SK-N-SH treated with all-trans-retinoic acid at 6 μM for 48 hours (cell line): ENCODE results near the gene TEX2.
"Not testable (repeated sequence)": the region's sequence is repeated elsewhere in the genome, so short reads cannot be mapped to it uniquely, and the experiment has no call there.

Experiments
- ATAC-seq: fragments of 200-7000 bp; cut with Tn5 transposase; 3 replicates; pipeline ENCODE4 v1.9.1; 2020; ENCODE audit warnings: mild to moderate bottlenecking, moderate library complexity
- BACH2 ChIP-seq: fragments of 250-450 bp; sonication (Bioruptor Pico); IDR thresholded peaks from 2 replicates; pipeline ENCODE4 v1.9.0; 2021; ENCODE audit warnings: mild to moderate bottlenecking, borderline replicate concordance
- CREB5 ChIP-seq: fragments of 250-450 bp; sonication (Bioruptor Pico); IDR thresholded peaks from 2 replicates; pipeline ENCODE4 v1.5.1; 2020; ENCODE audit warnings: low read depth, mild to moderate bottlenecking, moderate library complexity
- CSDC2 ChIP-seq: fragments of 250-450 bp; sonication (Bioruptor Pico); IDR thresholded peaks from 2 replicates; pipeline ENCODE4 v1.5.0; 2020; ENCODE audit warnings: mild to moderate bottlenecking, moderate library complexity
- CSRNP3 ChIP-seq: fragments of 250-450 bp; sonication (Bioruptor Pico); IDR thresholded peaks from 2 replicates; pipeline ENCODE4 v1.5.1; 2021; ENCODE audit warnings: mild to moderate bottlenecking, moderate library complexity
- ISL1 ChIP-seq: fragments of 250-450 bp; sonication (Bioruptor Pico); IDR thresholded peaks from 2 replicates; pipeline ENCODE4 v2.1.2; 2022; ENCODE audit warnings: mild to moderate bottlenecking, moderate library complexity
- OSR1 ChIP-seq: fragments of 250-450 bp; sonication (Bioruptor Pico); IDR thresholded peaks from 2 replicates; pipeline ENCODE4 v1.8.0; 2022; ENCODE audit warnings: moderate library complexity, mild to moderate bottlenecking, inconsistent platforms
- POU6F1 ChIP-seq: fragments of 250-450 bp; sonication (Bioruptor Pico); IDR thresholded peaks from 2 replicates; pipeline ENCODE4 v1.8.0; 2021; ENCODE audit warnings: low read depth, mild to moderate bottlenecking, moderate library complexity, borderline replicate concordance
- TCF4 ChIP-seq: fragments of 250-450 bp; sonication (Bioruptor Pico); IDR thresholded peaks from 2 replicates; pipeline ENCODE4 v1.8.0; 2021; ENCODE audit warnings: mild to moderate bottlenecking, moderate library complexity, borderline replicate concordance
- TSHZ2 ChIP-seq: fragments of 250-450 bp; sonication (Bioruptor Pico); IDR thresholded peaks from 2 replicates; pipeline ENCODE4 v1.5.0; 2020; ENCODE audit warnings: mild to moderate bottlenecking, moderate library complexity
- ZC3H10 ChIP-seq: fragments of 250-450 bp; sonication (Bioruptor Pico); IDR thresholded peaks from 2 replicates; pipeline ENCODE4 v1.5.1; 2021; ENCODE audit warnings: mild to moderate bottlenecking, moderate library complexity
- ZFP3 ChIP-seq: fragments of 250-450 bp; sonication (Bioruptor Pico); IDR thresholded peaks from 2 replicates; pipeline ENCODE4 v1.5.0; 2020; ENCODE audit warnings: mild to moderate bottlenecking, moderate library complexity
- ZNF70 ChIP-seq: fragments of 450-650 bp; formaldehyde crosslinking; IDR thresholded peaks from 2 replicates; pipeline ENCODE4 v1.5.0; 2020; ENCODE audit warnings: mild to moderate bottlenecking, moderate library complexity
- ZNF8 ChIP-seq: fragments of 450-650 bp; formaldehyde crosslinking; IDR thresholded peaks from 2 replicates; pipeline ENCODE4 v1.5.0; 2020; ENCODE audit warnings: mild to moderate bottlenecking, moderate library complexity

TEX2 gene

GRCh38 chr17:64180089-64181073, 82.7 kb downstream of the TEX2 start:
- no peak for ATAC-seq
- no peak for TF ChIP-seq ISL1 (CRISPR knock-in tag)
- no peak for TF ChIP-seq CSRNP3 (CRISPR knock-in tag)
- TF ChIP-seq POU6F1 (CRISPR knock-in tag): no peak
- TF ChIP-seq CREB5 (CRISPR knock-in tag): no peak
- no peak for TF ChIP-seq ZNF70 (CRISPR knock-in tag)
- no peak for TF ChIP-seq ZFP3 (CRISPR knock-in tag)
- TF ChIP-seq CSDC2 (CRISPR knock-in tag): no peak
- TF ChIP-seq OSR1 (CRISPR knock-in tag): no peak
- TF ChIP-seq ZC3H10 (CRISPR knock-in tag): no peak
- TF ChIP-seq BACH2 (CRISPR knock-in tag): no peak
- TF ChIP-seq TSHZ2: no peak

- ATAC-seq: not testable (repeated sequence)
Measured at GRCh38 chr17:64179024-64179423, 84.0 kb downstream of the TEX2 start.

GRCh38 chr17:64178011-64178825, 84.8 kb downstream of the TEX2 start:
- ATAC-seq: peak; percentile 78
- TF ChIP-seq ZFP3 (CRISPR knock-in tag): 0 out of 2 replicates have a peak, but pooled peaks have one; percentile 50
- TF ChIP-seq BACH2 (CRISPR knock-in tag): no peak
- peak; percentile 52; the same call in 1 of the 2 replicates for TF ChIP-seq ZNF70 (CRISPR knock-in tag)
- peak; percentile 67 for TF ChIP-seq TCF4 (CRISPR knock-in tag)

GRCh38 chr17:64177311-64178010, 85.6 kb downstream of the TEX2 start:
- TF ChIP-seq ZC3H10 (CRISPR knock-in tag): no peak
- TF ChIP-seq ISL1 (CRISPR knock-in tag): peak; percentile 30
- no peak for TF ChIP-seq ZNF8 (CRISPR knock-in tag)
- TF ChIP-seq TSHZ2: peak; percentile 44; the same call in 1 of the 2 replicates
- TF ChIP-seq TCF4 (CRISPR knock-in tag): peak; percentile 53; the same call in 1 of the 2 replicates
- peak; percentile 51; the same call in 1 of the 3 replicates for ATAC-seq
